Astrocyte (in vitro differentiated cells and primary cell): ENCODE measurements around the gene FBLIM1. TPM values are rescaled to one million over a fixed set of nuclear protein-coding genes. Genes with fewer than 3 reads are reported as not detected.

Source experiments
- DNase-seq: peaks from one replicate; pipeline ENCODE4 v3.0.0-alpha.2; 2010; ENCODE audit warnings: low read depth
- FAIRE-seq: peaks from 2 replicates; lab custom pipeline; 2011; peaks lifted over from hg19 to GRCh38; lab: Jason Lieb, UNC
- H2AFZ ChIP-seq: 2 replicates; pipeline ENCODE4 v1.6.0; 2012; ENCODE audit warnings: low read depth, low read length, inconsistent platforms
- H3K27ac ChIP-seq: 2 replicates; pipeline ENCODE4 v1.5.1; 2011; ENCODE audit warnings: low read depth, low read length, inconsistent platforms
- H3K27me3 ChIP-seq: 2 replicates; pipeline ENCODE4 v1.6.0; 2011; ENCODE audit warnings: low read length, inconsistent platforms; ENCODE audit not compliant: insufficient read depth
- H3K36me3 ChIP-seq: 2 replicates; pipeline ENCODE4 v1.5.1; 2011; ENCODE audit warnings: low read length, inconsistent platforms; ENCODE audit not compliant: insufficient read depth
- H3K4me1 ChIP-seq: 2 replicates; pipeline ENCODE4 v1.5.1; 2011; ENCODE audit warnings: low read length, inconsistent platforms; ENCODE audit not compliant: insufficient read depth
- H3K4me2 ChIP-seq: 2 replicates; pipeline ENCODE4 v1.6.0; 2012; ENCODE audit warnings: low read length, inconsistent platforms
- H3K4me3 ChIP-seq: 2 replicates; pipeline ENCODE4 v1.5.1; 2011; ENCODE audit warnings: low read depth, mild to moderate bottlenecking, low read length, inconsistent platforms; ENCODE audit not compliant: insufficient read depth
- H3K79me2 ChIP-seq: 2 replicates; pipeline ENCODE4 v1.6.0; 2012; ENCODE audit warnings: mild to moderate bottlenecking, low read length, inconsistent platforms; ENCODE audit not compliant: insufficient read depth
- H3K9ac ChIP-seq: 2 replicates; pipeline ENCODE4 v1.6.0; 2012; ENCODE audit warnings: mild to moderate bottlenecking, low read length, inconsistent platforms
- H3K9me3 ChIP-seq: 2 replicates; pipeline ENCODE4 v1.5.1; 2012; ENCODE audit warnings: low read depth, mild to moderate bottlenecking, low read length, inconsistent platforms; ENCODE audit not compliant: insufficient read depth
- H4K20me1 ChIP-seq: 2 replicates; pipeline ENCODE4 v1.6.0; 2012; ENCODE audit warnings: low read length, inconsistent platforms; ENCODE audit not compliant: insufficient read depth
- H3K27ac Mint-ChIP-seq: one replicate; pipeline ENCODE4 v1.8.0; 2021; ENCODE audit warnings: mild to moderate bottlenecking, mixed read lengths; ENCODE audit not compliant: unreplicated experiment
- H3K27me3 Mint-ChIP-seq: one replicate; pipeline ENCODE4 v1.8.0; 2021; ENCODE audit warnings: low read depth, mixed read lengths; ENCODE audit not compliant: unreplicated experiment
- H3K36me3 Mint-ChIP-seq: one replicate; pipeline ENCODE4 v1.8.0; 2021; ENCODE audit warnings: low read depth, mixed read lengths; ENCODE audit not compliant: unreplicated experiment
- H3K4me1 Mint-ChIP-seq: one replicate; pipeline ENCODE4 v1.8.0; 2021; ENCODE audit warnings: low read depth, mixed read lengths; ENCODE audit not compliant: unreplicated experiment
- H3K4me3 Mint-ChIP-seq: one replicate; pipeline ENCODE4 v1.8.0; 2021; ENCODE audit warnings: mild to moderate bottlenecking, moderate library complexity, mixed read lengths; ENCODE audit not compliant: unreplicated experiment
- H3K9me3 Mint-ChIP-seq: one replicate; pipeline ENCODE4 v1.8.0; 2021; ENCODE audit warnings: mild to moderate bottlenecking, mixed read lengths; ENCODE audit not compliant: unreplicated experiment
- CTCF ChIP-seq: IDR thresholded peaks from 2 replicates; pipeline ENCODE4 v1.5.1; 2011; ENCODE audit warnings: low read depth, mild to moderate bottlenecking, inconsistent platforms, low read length, moderate library complexity; ENCODE audit not compliant: insufficient read depth
- EZH2 ChIP-seq: IDR thresholded peaks from 2 replicates; pipeline ENCODE4 v1.6.1; 2012; ENCODE audit warnings: mild to moderate bottlenecking, low read length, inconsistent platforms; ENCODE audit not compliant: insufficient read depth
- total RNA-seq: library from RNA; stranded (reverse); gene quantifications from 2 replicates; pipeline ENCODE4 v1.2.1, GENCODE V29; 2021

FBLIM1 gene
- total RNA-seq, 1 donor from 2014 or later: 179 TPM

DNA sequence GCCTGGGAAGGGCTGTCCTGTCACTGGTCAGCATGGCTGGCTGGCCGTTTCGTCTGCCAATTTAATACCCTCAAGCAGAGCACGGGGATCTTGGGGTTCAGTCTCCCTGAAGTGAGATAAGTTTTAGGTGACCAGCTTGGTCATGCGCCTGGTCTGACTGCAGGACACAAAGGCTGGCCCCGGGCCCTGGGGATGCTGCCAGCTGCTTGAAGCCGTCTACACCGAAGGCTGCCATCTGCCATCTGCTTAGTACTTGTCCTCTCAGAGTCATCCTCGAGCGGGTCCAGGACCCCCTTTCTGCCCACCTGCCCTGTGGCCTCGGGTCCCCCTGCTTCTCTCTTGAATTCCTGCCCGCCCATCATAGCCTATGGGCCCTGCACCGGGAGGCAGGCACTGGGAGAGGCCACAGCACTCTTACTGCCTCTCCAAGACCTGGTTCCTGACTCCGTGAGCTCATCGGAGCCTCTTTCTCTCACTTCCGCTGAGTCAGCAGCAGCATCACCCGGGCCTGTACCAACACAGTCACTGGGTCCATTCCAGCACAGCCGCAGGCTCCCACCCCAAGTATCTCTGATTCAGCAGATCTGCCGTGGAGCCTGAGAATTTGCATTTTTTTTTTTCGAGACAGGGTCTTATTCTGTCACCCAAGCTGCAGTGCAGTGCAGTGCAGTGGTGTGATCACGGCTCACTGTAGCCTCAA, 7.0 kb downstream of the FBLIM1 start:
- Histone ChIP-seq H3K27me3 (no peaks in the 10 kb centered on the region), H3K36me3 (peaks cover 36% of the 10 kb centered on the region), H3K4me3 (no peak overlapping the region), H3K9me3 (no peaks in the 10 kb centered on the region), H3K79me2 (peaks cover 69% of the 10 kb centered on the region), H3K4me1 (peaks cover 20% of the 10 kb centered on the region), H3K4me2 (peak overlapping the region; percentile 59), H4K20me1 (peaks cover 88% of the 10 kb centered on the region), H2AFZ (no peak overlapping the region), H3K27ac (peak overlapping the region; percentile 40), H3K9ac (peak overlapping the region; percentile 64)
- TF ChIP-seq CTCF (no peak), EZH2 (no peak)
- H3K9me3 Mint-ChIP-seq: no peaks in the 10 kb centered on the region
- DNase-seq (peak; percentile 94), FAIRE-seq (no peak)
- peak overlapping the region; percentile 12 for H3K4me3 Mint-ChIP-seq
- peaks cover 25% of the 10 kb centered on the region for H3K4me1 Mint-ChIP-seq
- H3K36me3 Mint-ChIP-seq: peaks cover 28% of the 10 kb centered on the region
- peak overlapping the region; percentile 62 for H3K27ac Mint-ChIP-seq
- H3K27me3 Mint-ChIP-seq: no peaks in the 10 kb centered on the region

DNA sequence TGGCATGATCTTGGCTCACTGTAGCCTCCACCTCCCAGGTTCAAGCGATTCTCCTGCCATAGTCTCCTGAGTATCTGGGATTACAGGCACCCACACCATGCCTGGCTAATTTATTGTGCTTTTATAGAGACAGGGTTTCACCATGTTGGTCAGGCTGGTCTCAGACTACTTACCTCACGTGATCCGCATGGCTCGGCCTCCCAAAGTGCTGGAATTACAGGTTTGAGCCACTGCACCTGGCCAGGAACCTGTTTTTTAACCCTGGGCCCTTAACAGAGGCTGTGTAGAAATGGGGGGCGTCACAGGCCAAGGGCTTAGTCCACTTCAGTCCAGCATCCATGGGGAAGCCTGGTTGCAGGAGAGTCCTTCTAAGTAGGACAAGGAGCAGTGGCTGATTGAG, 9.3 kb downstream of the FBLIM1 start:
- H3K36me3 Mint-ChIP-seq: peaks cover 32% of the 10 kb centered on the region
- Histone ChIP-seq H3K9me3 (no peaks in the 10 kb centered on the region), H4K20me1 (peaks cover 79% of the 10 kb centered on the region), H3K4me3 (no peak overlapping the region), H3K79me2 (peaks cover 58% of the 10 kb centered on the region), H3K4me2 (no peak overlapping the region), H3K27ac (no peak overlapping the region), H3K9ac (no peak overlapping the region), H2AFZ (no peak overlapping the region), H3K4me1 (peaks cover 10% of the 10 kb centered on the region), H3K36me3 (peaks cover 49% of the 10 kb centered on the region), H3K27me3 (no peaks in the 10 kb centered on the region)
- no peak overlapping the region for H3K4me3 Mint-ChIP-seq
- peaks cover 19% of the 10 kb centered on the region for H3K4me1 Mint-ChIP-seq
- no peaks in the 10 kb centered on the region for H3K27me3 Mint-ChIP-seq
- FAIRE-seq (no peak), DNase-seq (no peak)
- H3K9me3 Mint-ChIP-seq: no peaks in the 10 kb centered on the region
- no peak for TF ChIP-seq EZH2
- no peak for TF ChIP-seq CTCF
- H3K27ac Mint-ChIP-seq: no peak overlapping the region

DNA sequence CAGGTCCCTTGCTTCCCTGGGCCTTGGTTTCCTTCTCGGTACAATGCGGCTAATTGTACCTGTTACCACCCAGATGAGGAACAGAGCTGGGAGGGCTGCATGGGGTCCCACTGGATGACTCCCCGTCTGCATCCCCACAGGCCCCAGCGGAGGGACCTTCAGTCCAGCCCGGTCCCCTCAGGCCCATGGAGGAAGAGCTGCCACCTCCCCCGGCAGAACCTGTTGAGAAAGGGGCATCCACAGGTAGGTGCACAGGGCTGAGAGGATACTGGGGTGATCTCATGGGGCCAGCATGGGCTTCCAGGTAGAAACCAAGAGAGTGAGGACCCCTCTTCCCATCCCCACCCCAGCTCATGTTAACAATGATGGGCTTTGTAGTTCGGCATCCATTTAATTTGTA, 9.8 kb downstream of the FBLIM1 start:
- Histone ChIP-seq H4K20me1 (peaks cover 77% of the 10 kb centered on the region), H3K9me3 (no peaks in the 10 kb centered on the region), H3K4me2 (no peak overlapping the region), H3K4me3 (no peak overlapping the region), H3K27ac (no peak overlapping the region), H3K9ac (no peak overlapping the region), H3K27me3 (no peaks in the 10 kb centered on the region), H3K36me3 (peaks cover 50% of the 10 kb centered on the region), H2AFZ (no peak overlapping the region), H3K4me1 (peaks cover 10% of the 10 kb centered on the region), H3K79me2 (peaks cover 55% of the 10 kb centered on the region)
- no peak for DNase-seq
- Mint-ChIP-seq H3K4me3 (no peak overlapping the region), H3K4me1 (peaks cover 19% of the 10 kb centered on the region), H3K9me3 (no peaks in the 10 kb centered on the region), H3K27me3 (no peaks in the 10 kb centered on the region), H3K36me3 (peaks cover 32% of the 10 kb centered on the region), H3K27ac (no peak overlapping the region)
- no peak for TF ChIP-seq CTCF
- TF ChIP-seq EZH2: no peak
- FAIRE-seq: no peak
